GM21360 (cell line): ENCODE results near the gene TF.
"Not testable (repeated sequence)": the region's sequence is repeated elsewhere in the genome, so short reads cannot be mapped to it uniquely, and the experiment has no call there.

Source experiments
- ATAC-seq: cut with Tn5 transposase; IDR thresholded peaks from one replicate; pipeline ENCODE4 v1.9.1; 2021; ENCODE audit warnings: mild to moderate bottlenecking, moderate library complexity; ENCODE audit not compliant: unreplicated experiment

TF gene

DNA sequence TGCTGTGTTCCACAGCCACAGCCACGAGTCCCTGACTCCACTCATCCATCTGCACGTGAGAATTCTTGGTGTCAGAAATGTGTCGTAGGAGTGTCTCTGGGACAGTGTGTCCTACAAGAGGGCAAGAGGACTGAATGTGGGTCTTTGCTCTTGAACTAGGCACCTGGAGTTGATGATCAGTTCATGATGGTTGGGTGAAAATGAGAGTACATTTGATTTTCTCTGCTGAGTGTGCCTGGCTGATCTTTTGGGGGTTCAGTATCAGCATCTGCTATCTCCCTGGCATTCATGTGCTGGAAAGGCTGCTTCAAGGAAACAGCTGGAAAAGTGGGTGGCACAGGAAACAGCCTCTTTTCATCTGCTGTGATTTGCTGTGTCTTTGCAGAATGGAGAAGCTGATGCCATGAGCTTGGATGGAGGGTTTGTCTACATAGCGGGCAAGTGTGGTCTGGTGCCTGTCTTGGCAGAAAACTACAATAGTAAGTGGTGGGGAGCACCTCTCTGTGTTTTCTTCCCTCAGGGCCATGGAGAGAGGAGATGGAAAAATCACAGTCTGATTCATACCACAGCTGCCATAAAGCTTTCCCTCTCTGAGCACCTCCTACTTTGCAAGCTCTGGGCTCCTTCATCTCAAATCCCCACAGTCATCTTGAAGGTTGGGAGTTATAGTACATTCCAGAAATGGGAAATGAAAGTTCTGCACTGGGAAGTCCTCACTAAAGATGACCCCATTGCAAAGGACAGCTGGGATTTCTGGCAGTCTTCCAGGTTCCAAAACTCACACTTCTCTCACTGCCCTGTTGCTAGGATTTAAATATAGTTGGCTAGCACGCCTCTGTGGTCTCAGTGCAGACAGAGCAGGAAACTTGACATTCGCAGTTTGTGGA, 17.8 kb downstream of the TF start:
- no peak for ATAC-seq

DNA sequence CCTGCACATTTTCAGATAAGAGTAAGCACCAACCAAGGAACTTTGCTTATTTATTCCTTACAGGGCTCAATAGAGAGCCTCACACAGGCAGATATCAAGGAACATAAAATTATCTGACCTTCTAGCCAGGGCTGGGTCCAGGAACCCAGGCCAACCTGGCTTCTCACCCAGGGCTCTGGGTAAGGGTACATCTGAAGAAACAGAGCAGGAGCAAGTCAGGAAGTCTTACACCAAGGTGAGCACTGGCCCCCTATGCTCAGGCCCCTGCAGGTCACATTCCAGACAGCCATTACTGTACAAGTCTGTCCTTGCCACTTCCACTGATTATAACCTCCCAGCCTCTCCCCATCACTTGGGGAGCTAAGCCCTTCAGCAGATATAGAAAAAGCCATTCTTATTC, 19.1 kb downstream of the TF start:
- no peak for ATAC-seq

DNA sequence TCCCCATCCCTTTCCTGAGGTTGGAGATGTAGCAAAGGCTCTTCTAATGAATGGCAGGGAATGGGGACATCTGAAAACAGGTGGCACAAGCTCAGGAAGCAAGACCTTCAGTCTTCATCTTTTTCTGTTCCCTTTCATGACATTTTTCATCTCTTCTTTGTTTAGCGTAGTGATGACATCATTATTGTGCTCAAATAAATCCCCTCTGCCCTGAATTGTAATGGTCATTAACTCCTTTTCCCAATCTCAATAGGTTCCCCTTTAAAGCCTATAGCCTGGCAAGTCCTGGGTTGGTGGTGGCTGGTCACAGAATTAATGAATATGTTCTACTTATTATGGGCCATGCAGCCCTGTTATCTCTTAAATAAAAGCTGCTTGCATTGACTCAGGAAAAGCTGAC, 21.4 kb downstream of the TF start:
- no peak for ATAC-seq

DNA sequence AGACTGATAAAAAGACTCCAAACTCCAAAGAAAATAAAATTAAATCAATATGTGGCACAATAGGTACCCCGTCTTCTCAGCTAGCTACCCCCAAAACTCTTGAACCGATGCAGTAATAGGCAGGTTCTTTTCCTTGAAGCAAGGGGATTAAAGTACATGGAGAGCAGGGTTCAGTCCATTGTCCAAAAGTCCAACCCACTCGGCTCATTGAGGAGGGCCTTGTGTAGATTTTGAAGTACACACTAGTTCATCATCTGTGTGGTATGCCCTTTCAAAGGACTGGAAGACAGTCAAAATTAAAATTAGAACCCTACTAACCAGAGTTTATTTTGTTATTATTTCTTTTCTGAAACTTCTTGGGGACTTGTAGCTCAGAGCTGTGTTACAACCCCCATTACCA, 23.3 kb downstream of the TF start:
- ATAC-seq: no peak

DNA sequence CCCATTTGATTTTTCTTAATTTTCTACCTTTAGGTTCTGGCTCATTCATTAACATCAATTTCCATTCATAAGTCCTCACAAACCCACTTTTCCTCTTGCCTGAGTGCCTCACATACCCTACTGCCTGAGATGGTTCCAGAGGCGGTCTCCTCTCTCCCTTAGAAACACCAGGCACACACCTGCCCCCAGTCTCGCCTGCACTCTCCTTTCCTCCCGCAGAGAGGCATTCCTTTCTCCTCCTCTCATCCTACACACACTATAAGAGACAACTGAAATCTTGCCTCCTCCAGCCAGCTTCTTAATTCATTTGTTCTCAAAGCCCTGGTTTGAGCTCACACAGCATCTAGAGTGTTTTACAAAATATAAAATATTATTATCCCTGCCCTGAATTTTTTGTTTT, 27.5 kb downstream of the TF start:
- ATAC-seq: no peak

DNA sequence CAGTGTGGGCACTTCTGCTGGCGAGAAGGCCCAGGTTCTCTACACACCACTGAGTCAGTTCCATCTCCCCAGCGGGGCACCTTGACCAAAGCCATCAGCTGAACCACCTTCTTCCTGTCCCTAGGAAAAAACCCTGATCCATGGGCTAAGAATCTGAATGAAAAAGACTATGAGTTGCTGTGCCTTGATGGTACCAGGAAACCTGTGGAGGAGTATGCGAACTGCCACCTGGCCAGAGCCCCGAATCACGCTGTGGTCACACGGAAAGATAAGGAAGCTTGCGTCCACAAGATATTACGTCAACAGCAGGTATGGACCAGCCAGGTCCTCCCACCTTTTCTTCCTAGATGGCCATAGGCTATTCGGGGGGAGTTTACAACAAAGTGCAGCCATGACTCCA, 29.1 kb downstream of the TF start:
- ATAC-seq: no peak

DNA sequence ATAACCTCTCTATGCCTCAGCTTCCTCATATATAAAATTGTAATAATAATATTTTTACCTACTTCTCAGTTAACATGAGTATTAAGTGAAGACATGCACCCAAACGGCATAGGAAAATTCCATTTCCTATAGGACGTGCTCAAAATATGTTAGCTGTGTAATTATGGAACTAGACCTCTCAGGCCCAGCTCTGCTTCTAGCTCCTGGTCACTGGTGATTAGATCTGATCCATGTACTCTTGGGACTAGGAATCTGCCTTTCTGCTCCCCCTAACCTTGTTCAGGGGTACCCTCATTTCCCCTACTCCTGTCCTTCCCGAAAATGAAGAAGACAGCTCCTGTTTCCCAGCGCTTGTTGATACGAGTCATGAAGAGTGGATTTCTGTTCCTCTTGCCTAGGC, 29.6 kb downstream of the TF start:
- no peak for ATAC-seq

DNA sequence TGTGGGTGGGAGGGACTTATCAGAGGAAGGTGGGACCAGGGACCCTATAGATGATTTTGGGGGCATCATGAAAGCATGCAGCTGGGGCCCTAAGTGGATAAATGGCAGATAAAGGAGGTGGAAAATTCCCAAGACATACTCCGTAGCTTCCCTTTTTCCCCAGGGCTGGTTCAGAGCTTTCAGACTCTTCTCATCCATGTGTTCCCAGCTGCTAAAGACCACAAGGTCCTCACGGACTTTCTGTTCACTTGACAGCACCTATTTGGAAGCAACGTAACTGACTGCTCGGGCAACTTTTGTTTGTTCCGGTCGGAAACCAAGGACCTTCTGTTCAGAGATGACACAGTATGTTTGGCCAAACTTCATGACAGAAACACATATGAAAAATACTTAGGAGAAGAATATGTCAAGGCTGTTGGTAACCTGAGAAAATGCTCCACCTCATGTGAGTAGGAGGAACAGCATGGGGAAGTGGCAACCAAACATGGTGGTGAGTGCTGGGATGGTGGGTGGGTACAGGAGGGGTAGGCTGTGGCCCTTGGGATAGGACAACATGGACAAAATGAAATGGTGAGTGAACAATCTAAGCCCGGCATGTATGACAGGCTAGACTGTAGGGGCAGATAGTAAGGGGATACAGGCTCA, 30.7 kb downstream of the TF start:
- no peak for ATAC-seq

DNA sequence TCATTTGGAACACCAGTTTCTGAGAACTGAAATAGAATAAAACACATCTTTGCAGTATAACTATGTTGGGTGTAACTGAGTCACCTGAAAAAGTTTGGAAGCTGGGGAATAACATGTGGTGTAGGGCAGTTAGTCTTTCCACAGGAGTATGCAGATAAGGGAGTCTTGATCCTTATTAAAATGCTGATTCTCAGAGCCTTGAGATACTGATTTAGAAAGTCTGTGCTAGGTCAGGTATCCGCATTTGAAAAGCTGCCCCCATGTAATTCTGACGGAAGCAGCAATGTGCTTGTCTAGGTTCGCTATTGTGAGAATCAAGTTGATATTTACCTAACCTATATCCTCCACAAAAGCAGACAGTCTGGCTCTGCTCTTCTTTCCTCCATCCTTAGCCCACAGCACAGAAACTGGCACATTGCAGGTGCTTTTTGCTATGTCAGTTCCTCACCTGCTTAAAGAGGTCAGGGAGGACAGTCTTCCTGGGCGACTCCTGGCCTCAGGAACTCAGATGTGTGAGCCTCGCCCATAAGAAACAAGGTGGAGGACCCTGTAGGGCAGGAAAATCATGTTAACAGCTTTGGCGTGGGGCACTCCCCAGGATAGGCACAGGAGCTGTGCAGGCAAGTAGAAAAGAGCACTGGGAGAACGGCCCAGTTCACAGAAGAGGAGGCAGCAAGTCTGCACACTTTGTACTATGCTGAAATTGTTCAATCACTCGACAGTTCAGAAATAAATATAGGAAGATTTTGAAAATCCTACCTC, 31.8 kb downstream of the TF start:
- ATAC-seq: no peak

DNA sequence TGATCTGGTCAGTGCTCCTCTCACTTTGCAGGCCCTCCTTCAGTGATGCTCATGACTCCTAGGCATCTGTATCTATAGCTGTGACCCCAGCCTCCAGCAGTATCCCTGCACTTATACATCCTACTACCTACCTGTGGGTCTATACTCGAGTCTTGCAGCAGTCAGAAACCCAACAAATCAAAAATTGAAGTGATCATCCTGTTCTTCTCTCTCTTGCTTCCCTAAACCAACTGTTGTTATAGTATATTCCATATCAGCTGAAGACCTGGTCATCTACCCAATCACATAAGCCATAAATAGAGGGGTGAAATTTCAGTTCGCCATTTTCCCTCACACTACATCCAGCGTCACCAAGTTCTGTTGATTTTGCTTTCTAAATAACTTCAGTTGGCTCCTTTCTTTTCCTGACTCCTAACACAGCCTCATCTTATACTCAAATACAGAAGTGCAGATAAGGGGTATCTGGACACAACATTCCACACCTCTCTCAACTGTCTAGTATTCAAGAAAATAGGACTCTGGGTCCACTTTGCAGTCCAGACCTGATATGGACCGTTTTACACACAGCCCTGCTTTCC, 33.5 kb downstream of the TF start:
- ATAC-seq: no peak

DNA sequence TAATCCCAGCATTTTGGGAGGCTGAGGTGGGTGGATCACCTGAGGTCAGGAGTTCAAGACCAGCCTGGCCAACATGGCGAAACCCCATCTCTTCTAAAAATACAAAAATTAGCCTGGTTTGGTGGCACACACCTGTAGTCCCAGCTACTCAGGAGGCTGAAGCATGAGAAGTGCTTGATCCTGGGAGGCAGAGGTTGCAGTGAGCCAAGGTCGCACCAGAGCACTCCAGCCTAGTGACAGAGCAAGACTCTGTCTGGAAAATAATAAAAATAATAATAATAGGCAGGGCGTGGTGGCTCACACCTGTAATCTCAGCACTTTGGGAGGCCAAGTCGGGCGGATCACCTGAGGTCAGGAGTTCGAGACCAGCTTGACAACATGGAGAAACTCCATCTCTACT, 34.6 kb downstream of the TF start:
- ATAC-seq: not testable (repeated sequence)

DNA sequence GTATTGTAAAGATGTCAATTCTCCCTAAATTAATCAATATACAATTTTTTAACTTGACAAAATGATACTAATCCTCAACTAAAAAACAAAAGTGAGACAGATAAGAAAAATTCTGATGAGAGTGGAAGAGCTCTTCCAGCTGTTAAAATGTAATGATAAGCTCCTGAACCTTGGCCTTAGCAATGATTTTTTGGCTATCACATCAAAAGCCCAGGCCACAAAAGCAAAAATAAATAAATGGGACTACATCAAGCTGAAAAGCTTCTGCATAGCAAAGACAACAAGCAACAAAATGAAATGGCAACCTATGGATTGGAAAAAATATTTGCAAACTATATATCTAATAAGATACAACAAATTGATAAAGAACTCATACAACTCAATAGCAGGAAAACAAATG, 35.4 kb downstream of the TF start:
- ATAC-seq: no peak

DNA sequence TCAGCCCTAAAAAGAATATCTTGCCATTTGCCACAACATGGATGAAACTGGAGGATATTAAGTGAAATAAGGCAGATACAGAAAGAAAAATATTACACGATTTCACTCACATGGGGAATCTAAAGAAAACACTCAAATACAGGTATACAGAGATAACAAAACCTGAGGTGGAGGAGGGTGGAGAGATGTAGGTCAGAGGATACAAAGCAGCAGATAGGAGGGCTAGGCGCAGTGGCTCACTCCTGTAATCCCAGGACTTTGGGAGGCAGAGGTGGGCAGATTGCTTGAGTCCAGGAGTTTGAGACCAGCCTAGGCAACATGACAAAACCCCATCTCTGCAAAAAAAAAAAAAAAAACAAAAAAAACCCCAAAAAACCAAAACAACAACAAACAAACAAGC, 36.3 kb downstream of the TF start:
- ATAC-seq: no peak

DNA sequence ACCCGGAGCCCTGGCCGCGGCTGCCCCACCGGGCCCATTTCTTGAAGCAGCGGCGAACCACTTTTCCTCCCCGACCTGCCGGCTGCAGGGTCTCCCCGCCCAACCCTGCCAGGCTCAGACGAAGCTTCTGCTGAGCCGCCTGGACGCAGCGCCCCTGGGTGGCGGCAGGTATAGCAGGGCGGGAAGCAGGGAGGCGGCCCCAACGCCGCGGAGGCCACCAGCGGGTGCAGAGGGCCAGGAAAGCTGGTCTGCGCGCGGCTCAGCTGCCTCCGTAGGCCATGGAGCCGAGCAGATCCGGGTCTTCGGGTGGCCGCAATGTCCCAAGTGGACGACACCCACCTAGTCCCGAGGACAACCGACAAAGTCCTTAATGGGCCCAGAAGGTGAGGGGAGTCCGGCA, 37.6 kb downstream of the TF start:
- no peak for ATAC-seq

DNA sequence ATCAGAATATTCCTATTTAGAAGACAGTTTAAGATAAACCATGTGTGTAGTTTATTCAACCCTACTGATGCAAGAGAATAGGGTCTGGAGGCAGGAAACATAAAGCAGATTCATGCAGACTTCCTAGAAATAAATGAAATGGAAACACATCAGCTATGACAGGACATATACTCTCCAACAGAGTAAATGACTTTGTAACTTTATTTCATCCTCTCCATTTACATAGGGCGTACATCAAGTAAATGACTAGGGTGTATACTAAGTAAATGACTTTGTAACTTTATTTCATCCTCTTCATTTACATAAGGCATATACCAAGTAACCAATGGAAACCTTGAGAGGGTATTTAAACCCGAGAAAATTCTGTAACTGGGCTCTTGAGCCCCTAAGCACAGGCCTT, 41.8 kb downstream of the TF start:
- ATAC-seq: no peak

DNA sequence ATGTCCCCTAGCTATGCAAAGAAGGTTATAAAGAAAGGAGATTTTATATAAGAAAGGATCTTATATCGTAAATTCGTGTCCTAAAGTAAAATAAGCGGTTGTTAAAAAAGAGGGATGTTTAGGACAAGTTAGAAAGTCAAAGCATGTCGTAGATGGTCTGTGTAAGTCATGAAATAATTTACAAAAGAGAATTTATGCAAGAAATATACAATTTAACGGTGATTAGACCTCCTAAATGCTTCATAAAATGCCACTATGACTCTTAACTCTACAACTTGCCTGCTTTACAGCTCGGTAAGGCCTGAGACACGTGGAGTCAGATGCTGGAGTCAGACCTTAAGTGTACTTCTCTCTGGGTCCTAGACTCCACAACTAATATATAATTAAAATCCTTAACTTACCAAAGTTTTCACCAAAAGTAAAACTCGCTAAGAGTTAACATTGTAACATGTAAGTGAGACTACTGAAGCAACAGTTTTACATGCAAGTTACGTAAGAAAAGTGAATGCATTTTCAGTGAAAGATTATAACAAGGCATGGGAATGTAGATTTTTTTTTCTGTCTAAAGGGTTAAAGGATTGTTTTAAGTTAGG, 46.1 kb downstream of the TF start:
- no peak for ATAC-seq

DNA sequence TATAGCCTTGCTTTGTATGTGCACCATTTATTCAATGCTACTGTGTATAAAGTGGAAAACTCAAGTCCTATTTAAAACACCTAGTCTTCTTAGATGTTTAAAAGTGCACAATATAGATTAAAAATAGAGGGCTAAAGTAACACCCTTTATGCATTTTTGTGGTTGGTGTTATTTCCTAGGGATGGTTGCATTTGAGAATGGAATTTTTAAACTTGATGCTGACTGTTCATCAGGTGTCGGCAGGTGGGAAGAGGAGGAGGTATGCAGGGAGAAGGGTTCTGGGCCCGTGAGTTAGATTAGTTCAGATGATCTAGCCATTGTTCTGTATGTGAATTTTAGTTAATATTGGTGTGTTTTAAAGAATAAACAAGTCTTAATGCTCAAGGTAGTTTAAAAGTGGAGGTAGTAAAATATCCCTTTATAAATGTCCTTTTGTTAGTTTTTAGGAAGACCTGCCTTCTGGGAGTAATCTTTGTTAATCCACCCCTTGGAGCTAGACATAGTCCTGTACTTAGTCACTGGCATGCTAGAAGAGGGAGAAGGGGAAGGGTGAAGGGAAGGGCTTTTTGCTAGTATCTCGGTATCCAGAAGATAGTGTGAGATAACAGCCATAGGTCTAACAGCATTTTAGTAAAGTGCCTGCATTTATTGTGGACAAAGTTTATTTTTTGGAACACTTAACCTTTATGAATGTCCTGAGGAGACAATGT, 51.4 kb downstream of the TF start:
- ATAC-seq: no peak

DNA sequence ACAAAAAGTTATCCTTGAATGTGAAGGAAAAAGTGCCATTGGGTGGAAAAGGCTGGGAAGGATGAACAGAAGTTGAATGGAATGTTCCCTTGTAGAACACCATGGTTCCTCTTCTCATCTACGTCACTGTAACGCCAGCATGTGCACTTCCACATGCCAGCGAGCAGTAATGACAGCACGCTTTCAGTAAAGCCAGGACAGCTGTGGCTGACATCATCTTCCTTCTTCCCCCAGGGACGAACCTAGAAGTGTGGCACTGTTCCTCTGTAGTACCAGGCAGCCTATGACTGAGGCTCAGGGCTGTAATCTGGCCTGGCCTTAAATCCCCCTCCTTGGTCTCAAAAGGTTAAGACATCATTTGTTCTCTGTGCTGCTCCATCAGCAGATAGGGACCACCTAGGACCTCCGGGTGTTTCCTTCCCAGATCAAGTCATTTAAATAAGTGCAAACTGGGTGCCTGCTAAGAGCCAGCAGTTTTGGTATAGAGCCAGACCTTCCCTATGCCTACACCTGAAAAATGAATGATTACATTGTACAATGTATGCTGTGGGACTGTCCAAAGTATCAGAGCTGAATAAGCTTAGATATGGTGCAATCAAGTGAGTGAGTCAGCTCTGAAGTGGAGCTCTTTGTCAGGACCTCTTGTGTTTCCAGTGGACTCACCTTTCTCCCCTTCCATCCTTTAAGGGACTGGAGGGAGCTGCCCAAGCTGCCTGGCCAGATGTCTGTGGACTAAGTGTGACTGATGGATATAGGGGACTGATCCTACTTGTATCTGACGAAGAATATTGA, 53.8 kb downstream of the TF start:
- no peak for ATAC-seq

DNA sequence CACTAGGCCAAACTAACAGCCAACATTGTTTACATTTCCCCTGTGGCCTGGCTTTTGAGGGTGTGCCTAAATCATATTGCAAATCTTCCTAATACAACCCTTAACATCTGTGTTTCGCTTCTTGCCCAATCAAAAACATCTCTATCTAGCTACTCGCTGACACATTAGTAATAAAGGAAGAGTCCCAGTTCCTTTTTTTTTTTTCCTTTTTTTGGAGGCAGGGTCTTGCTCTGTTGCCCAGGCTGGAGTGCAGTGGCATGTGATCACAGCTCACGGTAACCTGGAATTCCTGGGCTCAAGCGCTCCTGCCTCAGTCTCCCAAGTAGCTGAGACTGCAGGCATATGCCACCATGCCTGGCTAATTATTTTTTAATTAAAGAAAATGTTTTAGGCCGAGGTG, 57.3 kb downstream of the TF start:
- no peak for ATAC-seq

DNA sequence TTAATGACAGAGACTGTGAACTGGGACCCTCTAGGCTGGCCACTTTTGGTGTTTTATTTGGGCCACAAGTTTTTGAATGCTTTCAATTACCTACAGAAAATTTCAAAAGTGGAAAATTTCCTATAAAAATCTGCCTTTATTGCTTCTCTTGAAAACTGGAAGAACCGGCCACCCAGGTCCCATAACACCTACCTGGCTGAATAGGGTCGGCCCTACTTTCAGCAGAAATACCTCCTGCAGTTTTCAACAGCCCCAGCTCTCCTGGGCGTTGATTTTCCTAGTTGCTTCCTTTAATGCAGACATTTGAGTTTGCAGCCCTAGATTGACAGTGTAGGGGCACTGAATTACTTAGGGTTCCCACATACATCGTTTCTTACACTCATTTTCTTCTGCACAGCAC, 58.7 kb downstream of the TF start:
- ATAC-seq: no peak
